DND-41 (cell line): ENCODE results near the gene TBC1D5.

Experiments used
- EZH2 ChIP-seq: IDR thresholded peaks from 3 replicates; pipeline ENCODE4 v1.6.1; 2012; ENCODE audit warnings: borderline replicate concordance, low read depth, mild to moderate bottlenecking, moderate library complexity, low read length, inconsistent platforms; ENCODE audit not compliant: severe bottlenecking
- TF ChIP-seq, protein P1 (sequence below): IDR thresholded peaks from 2 replicates; pipeline ENCODE4 v1.5.1; 2012; ENCODE audit warnings: borderline replicate concordance, low read length, moderate library complexity, mild to moderate bottlenecking; ENCODE audit not compliant: poor library complexity, severe bottlenecking; ENCODE audit errors: extremely low read depth

DNA sequence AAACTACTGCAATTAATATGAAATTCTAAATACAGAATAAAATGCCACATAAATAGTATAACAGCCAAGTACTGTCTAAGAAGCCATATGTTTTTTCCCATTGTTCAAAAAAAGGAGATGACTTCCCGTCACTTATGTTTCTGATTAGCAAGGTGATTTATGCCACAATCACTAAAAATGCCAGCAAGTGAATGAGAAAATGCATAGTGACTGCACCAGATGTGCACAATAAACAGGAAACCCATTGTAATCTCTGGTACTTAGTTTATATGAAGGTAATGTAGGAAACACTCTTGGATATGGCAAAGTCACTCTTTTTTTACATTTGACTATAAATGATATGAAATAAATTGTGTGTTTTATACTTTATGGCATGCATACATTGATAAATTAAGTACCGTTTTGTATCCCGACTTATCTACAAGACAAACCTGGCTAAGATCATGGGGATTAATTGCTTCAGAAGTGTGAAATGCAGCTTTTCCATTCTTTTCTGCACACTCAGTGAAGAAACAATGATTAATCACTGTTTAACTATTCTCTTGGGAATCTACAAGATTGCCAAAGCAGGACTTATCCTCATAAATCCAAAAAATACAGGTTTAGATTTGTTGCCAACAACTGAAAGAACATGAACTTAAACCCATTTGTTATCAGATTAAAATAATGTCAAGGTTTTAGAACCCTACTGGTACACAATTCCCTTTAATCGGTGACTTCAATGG lies 164.5 kb downstream of the TBC1D5 start:
- TF ChIP-seq, protein P1, sequence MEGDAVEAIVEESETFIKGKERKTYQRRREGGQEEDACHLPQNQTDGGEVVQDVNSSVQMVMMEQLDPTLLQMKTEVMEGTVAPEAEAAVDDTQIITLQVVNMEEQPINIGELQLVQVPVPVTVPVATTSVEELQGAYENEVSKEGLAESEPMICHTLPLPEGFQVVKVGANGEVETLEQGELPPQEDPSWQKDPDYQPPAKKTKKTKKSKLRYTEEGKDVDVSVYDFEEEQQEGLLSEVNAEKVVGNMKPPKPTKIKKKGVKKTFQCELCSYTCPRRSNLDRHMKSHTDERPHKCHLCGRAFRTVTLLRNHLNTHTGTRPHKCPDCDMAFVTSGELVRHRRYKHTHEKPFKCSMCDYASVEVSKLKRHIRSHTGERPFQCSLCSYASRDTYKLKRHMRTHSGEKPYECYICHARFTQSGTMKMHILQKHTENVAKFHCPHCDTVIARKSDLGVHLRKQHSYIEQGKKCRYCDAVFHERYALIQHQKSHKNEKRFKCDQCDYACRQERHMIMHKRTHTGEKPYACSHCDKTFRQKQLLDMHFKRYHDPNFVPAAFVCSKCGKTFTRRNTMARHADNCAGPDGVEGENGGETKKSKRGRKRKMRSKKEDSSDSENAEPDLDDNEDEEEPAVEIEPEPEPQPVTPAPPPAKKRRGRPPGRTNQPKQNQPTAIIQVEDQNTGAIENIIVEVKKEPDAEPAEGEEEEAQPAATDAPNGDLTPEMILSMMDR, result no peak
- TF ChIP-seq EZH2, result no peak
